ENCODE data around the gene OLFM1. TPM values are rescaled to one million over a fixed set of nuclear protein-coding genes. Genes with fewer than 3 reads are reported as not detected.
"Not testable (repeated sequence)": the region's sequence is repeated elsewhere in the genome, so short reads cannot be mapped to it uniquely, and the experiment has no call there.

OLFM1 gene
- total RNA-seq, 2 experiments from 2014 or later, result not detected

- Mint-ChIP-seq H3K36me3 (ENCODE audit: low read depth) (no peaks in the 10 kb centered on the region), H3K4me3 (no peak overlapping the region), H3K4me1 (no peaks in the 10 kb centered on the region), H3K27ac (no peak overlapping the region), H3K27me3 (peaks cover 11% of the 10 kb centered on the region), H3K9me3 (ENCODE audit: low read depth) (no peaks in the 10 kb centered on the region)
- ATAC-seq (no peak), DNase-seq (no peak)
- intact Hi-C loops (cut with DNase I, micrococcal nuclease), result no loop called here
- ChIA-PET CTCF (interaction anchor here (0.6 kb wide), 1 partner anchor 59 kb away, joined by 3 read pairs; no protein-coding TSS in a partner anchor), POLR2A (interaction anchor here (0.6 kb wide), 1 partner anchor 18 kb away, joined by 3 read pairs; no protein-coding TSS in a partner anchor)
Measured at GRCh38 chr9:135157856-135158563, 70.5 kb downstream of the OLFM1 start.

GRCh38 chr9:135158564-135158937 lies 71.1 kb downstream of the OLFM1 start:
- H3K27me3 Mint-ChIP-seq, result peaks cover 11% of the 10 kb centered on the region
- no peak overlapping the region for H3K27ac Mint-ChIP-seq
- no peak overlapping the region for H3K4me3 Mint-ChIP-seq
- ChIA-PET POLR2A (no interaction called here), CTCF (interaction anchor here (0.6 kb wide), 1 partner anchor 60 kb away, joined by 3 read pairs; no protein-coding TSS in a partner anchor)
- no peak for ATAC-seq
- H3K36me3 Mint-ChIP-seq (ENCODE audit: low read depth), result no peaks in the 10 kb centered on the region
- DNase-seq, result no peak
- intact Hi-C loops (cut with DNase I, micrococcal nuclease), result no loop called here
- no peaks in the 10 kb centered on the region for H3K4me1 Mint-ChIP-seq
- H3K9me3 Mint-ChIP-seq (ENCODE audit: low read depth), result no peaks in the 10 kb centered on the region

- Mint-ChIP-seq H3K27me3 (peaks cover 8% of the 10 kb centered on the region), H3K36me3 (ENCODE audit: low read depth) (no peaks in the 10 kb centered on the region), H3K4me1 (no peaks in the 10 kb centered on the region), H3K4me3 (no peak overlapping the region), H3K9me3 (ENCODE audit: low read depth) (no peaks in the 10 kb centered on the region), H3K27ac (no peak overlapping the region)
- intact Hi-C loops (cut with DNase I, micrococcal nuclease), result no loop called here
- ChIA-PET POLR2A (no interaction called here), CTCF (no interaction called here)
- ATAC-seq, result no peak
- no peak for DNase-seq
Measured at GRCh38 chr9:135159801-135160200, 72.3 kb downstream of the OLFM1 start.

GRCh38 chr9:135160862-135161261 lies 73.4 kb downstream of the OLFM1 start:
- Mint-ChIP-seq H3K4me3 (no peak overlapping the region), H3K9me3 (ENCODE audit: low read depth) (no peaks in the 10 kb centered on the region), H3K4me1 (no peaks in the 10 kb centered on the region), H3K27me3 (peaks cover 8% of the 10 kb centered on the region), H3K36me3 (ENCODE audit: low read depth) (no peaks in the 10 kb centered on the region), H3K27ac (no peak overlapping the region)
- no peak for ATAC-seq
- ChIA-PET CTCF (no interaction called here), POLR2A (no interaction called here)
- no peak for DNase-seq
- intact Hi-C loops (cut with DNase I, micrococcal nuclease), result no loop called here

GRCh38 chr9:135162599-135162998 lies 75.1 kb downstream of the OLFM1 start:
- H3K27ac Mint-ChIP-seq; ATAC-seq; POLR2A ChIA-PET; H3K4me1 Mint-ChIP-seq; CTCF ChIA-PET; H3K4me3 Mint-ChIP-seq; H3K9me3 Mint-ChIP-seq (ENCODE audit: low read depth); H3K27me3 Mint-ChIP-seq; H3K36me3 Mint-ChIP-seq (ENCODE audit: low read depth); intact Hi-C loops (cut with DNase I, micrococcal nuclease); DNase-seq: not testable (repeated sequence)

GRCh38 chr9:135163023-135163780 lies 75.7 kb downstream of the OLFM1 start:
- intact Hi-C loops (cut with DNase I, micrococcal nuclease), result no loop called here
- CTCF ChIA-PET, result no interaction called here
- POLR2A ChIA-PET, result no interaction called here
- H3K4me1 Mint-ChIP-seq, result no peaks in the 10 kb centered on the region
- ATAC-seq (no peak), DNase-seq (no peak)
- H3K36me3 Mint-ChIP-seq (ENCODE audit: low read depth), result no peaks in the 10 kb centered on the region
- H3K9me3 Mint-ChIP-seq (ENCODE audit: low read depth), result no peaks in the 10 kb centered on the region
- peaks cover 2% of the 10 kb centered on the region for H3K27me3 Mint-ChIP-seq
- no peak overlapping the region for H3K27ac Mint-ChIP-seq
- H3K4me3 Mint-ChIP-seq, result no peak overlapping the region

- no peak for ATAC-seq
- intact Hi-C loops (cut with DNase I, micrococcal nuclease), result no loop called here
- ChIA-PET CTCF (no interaction called here), POLR2A (no interaction called here)
- no peaks in the 10 kb centered on the region for H3K4me1 Mint-ChIP-seq
- no peak overlapping the region for H3K27ac Mint-ChIP-seq
- no peak overlapping the region for H3K4me3 Mint-ChIP-seq
- no peaks in the 10 kb centered on the region for H3K9me3 Mint-ChIP-seq (ENCODE audit: low read depth)
- DNase-seq, result no peak
- H3K27me3 Mint-ChIP-seq, result peaks cover 2% of the 10 kb centered on the region
- no peaks in the 10 kb centered on the region for H3K36me3 Mint-ChIP-seq (ENCODE audit: low read depth)
Measured at GRCh38 chr9:135164036-135164435, 76.6 kb downstream of the OLFM1 start.

- DNase-seq (no peak), ATAC-seq (no peak)
- Mint-ChIP-seq H3K4me3 (no peak overlapping the region), H3K36me3 (ENCODE audit: low read depth) (no peaks in the 10 kb centered on the region), H3K4me1 (no peaks in the 10 kb centered on the region), H3K9me3 (ENCODE audit: low read depth) (no peaks in the 10 kb centered on the region), H3K27me3 (peaks cover 2% of the 10 kb centered on the region), H3K27ac (no peak overlapping the region)
- intact Hi-C loops (cut with DNase I, micrococcal nuclease), result no loop called here
- ChIA-PET POLR2A (no interaction called here), CTCF (no interaction called here)
Measured at GRCh38 chr9:135165003-135165711, 77.7 kb downstream of the OLFM1 start.

- H3K4me3 Mint-ChIP-seq, result no peak overlapping the region
- CTCF ChIA-PET, result no interaction called here
- DNase-seq (no peak), ATAC-seq (no peak)
- no peaks in the 10 kb centered on the region for H3K36me3 Mint-ChIP-seq (ENCODE audit: low read depth)
- intact Hi-C loops (cut with DNase I, micrococcal nuclease), result no loop called here
- H3K4me1 Mint-ChIP-seq, result no peaks in the 10 kb centered on the region
- H3K27ac Mint-ChIP-seq, result no peak overlapping the region
- H3K9me3 Mint-ChIP-seq (ENCODE audit: low read depth), result no peaks in the 10 kb centered on the region
- POLR2A ChIA-PET, result no interaction called here
- H3K27me3 Mint-ChIP-seq, result peaks cover under 1% of the 10 kb centered on the region
Measured at GRCh38 chr9:135165756-135166519, 78.5 kb downstream of the OLFM1 start.

GRCh38 chr9:135166565-135166964 lies 79.1 kb downstream of the OLFM1 start:
- no peak overlapping the region for H3K4me3 Mint-ChIP-seq
- intact Hi-C loops (cut with DNase I, micrococcal nuclease), result no loop called here
- no peaks in the 10 kb centered on the region for H3K27me3 Mint-ChIP-seq
- ChIA-PET CTCF (no interaction called here), POLR2A (no interaction called here)
- H3K4me1 Mint-ChIP-seq, result no peaks in the 10 kb centered on the region
- DNase-seq (no peak), ATAC-seq (no peak)
- H3K36me3 Mint-ChIP-seq (ENCODE audit: low read depth), result no peaks in the 10 kb centered on the region
- no peaks in the 10 kb centered on the region for H3K9me3 Mint-ChIP-seq (ENCODE audit: low read depth)
- no peak overlapping the region for H3K27ac Mint-ChIP-seq

- no peak for DNase-seq
- no peaks in the 10 kb centered on the region for H3K36me3 Mint-ChIP-seq (ENCODE audit: low read depth)
- H3K4me1 Mint-ChIP-seq, result no peaks in the 10 kb centered on the region
- no peaks in the 10 kb centered on the region for H3K9me3 Mint-ChIP-seq (ENCODE audit: low read depth)
- H3K27ac Mint-ChIP-seq, result no peak overlapping the region
- CTCF ChIA-PET, result no interaction called here
- ATAC-seq, result no peak
- intact Hi-C loops (cut with DNase I, micrococcal nuclease), result no loop called here
- no peak overlapping the region for H3K4me3 Mint-ChIP-seq
- POLR2A ChIA-PET, result no interaction called here
- no peaks in the 10 kb centered on the region for H3K27me3 Mint-ChIP-seq
Measured at GRCh38 chr9:135167356-135167755, 79.9 kb downstream of the OLFM1 start.
